CD4-positive, alpha-beta T cell treated with Interleukin-6 at 100 ng/mL for 8 hours (primary cell): Measurements from ENCODE around the gene PDE6A.
"Not testable (repeated sequence)": the region's sequence is repeated elsewhere in the genome, so short reads cannot be mapped to it uniquely, and the experiment has no call there.

ENCODE experiments used
- DNase-seq: peaks from one replicate; pipeline ENCODE4 v3.0.0-alpha.2; 2020; ENCODE audit warnings: mixed read lengths, low spot score

The PDE6A gene

GRCh38 chr5:149860801-149861322, 83.7 kb downstream of the PDE6A start:
- peak; percentile 11 for DNase-seq

- DNase-seq, result no peak
Measured at GRCh38 chr5:149859746-149860145, 84.8 kb downstream of the PDE6A start.

GRCh38 chr5:149858481-149858880, 86.1 kb downstream of the PDE6A start:
- DNase-seq, result not testable (repeated sequence)

- DNase-seq, result no peak
Measured at GRCh38 chr5:149857499-149857898, 87.1 kb downstream of the PDE6A start.

- no peak for DNase-seq
Measured at GRCh38 chr5:149855366-149855765, 89.2 kb downstream of the PDE6A start.

GRCh38 chr5:149854866-149855265, 89.7 kb downstream of the PDE6A start:
- DNase-seq, result no peak

- DNase-seq, result no peak
Measured at GRCh38 chr5:149853701-149854100, 90.9 kb downstream of the PDE6A start.

- no peak for DNase-seq
Measured at GRCh38 chr5:149853331-149853648, 91.3 kb downstream of the PDE6A start.

GRCh38 chr5:149852641-149853330, 91.8 kb downstream of the PDE6A start:
- DNase-seq, result peak; percentile 23

- no peak for DNase-seq
Measured at GRCh38 chr5:149851211-149851610, 93.4 kb downstream of the PDE6A start.

GRCh38 chr5:149849966-149850910, 94.4 kb downstream of the PDE6A start:
- DNase-seq, result no peak

- DNase-seq, result no peak
Measured at GRCh38 chr5:149849280-149849965, 95.2 kb downstream of the PDE6A start.

GRCh38 chr5:149847611-149848010, 97.0 kb downstream of the PDE6A start:
- no peak for DNase-seq

GRCh38 chr5:149846021-149846420, 98.6 kb downstream of the PDE6A start:
- DNase-seq, result no peak

- no peak for DNase-seq
Measured at GRCh38 chr5:149845601-149846000, 99.0 kb downstream of the PDE6A start.

GRCh38 chr5:149841851-149842793, 102.5 kb downstream of the PDE6A start:
- no peak for DNase-seq

- no peak for DNase-seq
Measured at GRCh38 chr5:149840226-149840825, 104.3 kb downstream of the PDE6A start.

GRCh38 chr5:149839761-149840160, 104.8 kb downstream of the PDE6A start:
- no peak for DNase-seq

- DNase-seq, result no peak
Measured at GRCh38 chr5:149838881-149839739, 105.5 kb downstream of the PDE6A start.

GRCh38 chr5:149837680-149838269, 106.8 kb downstream of the PDE6A start:
- DNase-seq, result no peak
